B cell (primary cell): ENCODE data around the gene GAST.

Experiments
- EZH2 ChIP-seq: IDR thresholded peaks from 2 replicates; pipeline ENCODE4 v1.6.1; 2012; ENCODE audit warnings: borderline replicate concordance, low read depth, mild to moderate bottlenecking, moderate library complexity, low read length; ENCODE audit not compliant: insufficient read depth, poor library complexity, severe bottlenecking
- TF ChIP-seq, protein P1 (sequence below): fragments of 200-600 bp; IDR thresholded peaks from one replicate; pipeline ENCODE4 v1.8.0; 2022; ENCODE audit warnings: antibody characterized with exemption, mild to moderate bottlenecking

DNA sequence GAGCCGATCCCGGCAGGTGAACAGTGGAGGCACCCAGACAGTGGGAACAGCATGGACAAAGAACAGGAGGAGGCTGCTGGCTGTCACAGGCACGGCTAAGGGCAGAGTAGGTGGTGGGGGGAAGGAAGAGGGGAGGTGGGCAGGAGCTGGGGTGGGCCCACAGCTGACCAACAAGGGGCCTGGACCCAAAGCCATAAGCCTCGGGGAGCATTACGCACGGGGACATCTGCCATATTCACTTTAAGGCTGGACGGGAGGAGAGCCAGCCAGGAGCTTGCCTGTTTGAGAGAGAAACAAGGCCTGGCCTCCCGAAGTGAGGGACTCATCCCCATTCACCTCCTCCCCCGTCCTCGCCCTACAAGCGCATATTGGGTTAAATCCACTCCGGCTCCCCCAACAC is 41.9 kb downstream of the GAST start:
- TF ChIP-seq, protein P1, sequence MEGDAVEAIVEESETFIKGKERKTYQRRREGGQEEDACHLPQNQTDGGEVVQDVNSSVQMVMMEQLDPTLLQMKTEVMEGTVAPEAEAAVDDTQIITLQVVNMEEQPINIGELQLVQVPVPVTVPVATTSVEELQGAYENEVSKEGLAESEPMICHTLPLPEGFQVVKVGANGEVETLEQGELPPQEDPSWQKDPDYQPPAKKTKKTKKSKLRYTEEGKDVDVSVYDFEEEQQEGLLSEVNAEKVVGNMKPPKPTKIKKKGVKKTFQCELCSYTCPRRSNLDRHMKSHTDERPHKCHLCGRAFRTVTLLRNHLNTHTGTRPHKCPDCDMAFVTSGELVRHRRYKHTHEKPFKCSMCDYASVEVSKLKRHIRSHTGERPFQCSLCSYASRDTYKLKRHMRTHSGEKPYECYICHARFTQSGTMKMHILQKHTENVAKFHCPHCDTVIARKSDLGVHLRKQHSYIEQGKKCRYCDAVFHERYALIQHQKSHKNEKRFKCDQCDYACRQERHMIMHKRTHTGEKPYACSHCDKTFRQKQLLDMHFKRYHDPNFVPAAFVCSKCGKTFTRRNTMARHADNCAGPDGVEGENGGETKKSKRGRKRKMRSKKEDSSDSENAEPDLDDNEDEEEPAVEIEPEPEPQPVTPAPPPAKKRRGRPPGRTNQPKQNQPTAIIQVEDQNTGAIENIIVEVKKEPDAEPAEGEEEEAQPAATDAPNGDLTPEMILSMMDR, result no peak
- TF ChIP-seq EZH2, result no peak
